Fibroblast of the aortic adventitia (primary cell): ENCODE data around the gene SRXN1. TPM values are rescaled to one million over a fixed set of nuclear protein-coding genes. Genes with fewer than 3 reads are reported as not detected.

Experiments used
- DNase-seq: peaks from one replicate; pipeline ENCODE4 v3.0.0-alpha.2; 2010; ENCODE audit warnings: low read depth
- H3K4me3 ChIP-seq: 2 replicates; pipeline ENCODE4 v1.5.1; 2011; ENCODE audit warnings: low read depth, mild to moderate bottlenecking, control low read depth, low read length, moderate library complexity
- total RNA-seq: library from RNA; depleted of rRNA; stranded (reverse); fragments of >200 nt; gene quantifications from 2 replicates; pipeline ENCODE4 v1.2.3, GENCODE V29; 2012; ENCODE audit warnings: low replicate concordance
- TF ChIP-seq, protein P1 (sequence below): IDR thresholded peaks from 2 replicates; pipeline ENCODE4 v1.5.1; 2011; ENCODE audit warnings: mild to moderate bottlenecking, low read length, control low read depth, inconsistent platforms; ENCODE audit not compliant: insufficient read depth

Gene SRXN1
- total RNA-seq, 1 donor = 67.9 TPM

DNA sequence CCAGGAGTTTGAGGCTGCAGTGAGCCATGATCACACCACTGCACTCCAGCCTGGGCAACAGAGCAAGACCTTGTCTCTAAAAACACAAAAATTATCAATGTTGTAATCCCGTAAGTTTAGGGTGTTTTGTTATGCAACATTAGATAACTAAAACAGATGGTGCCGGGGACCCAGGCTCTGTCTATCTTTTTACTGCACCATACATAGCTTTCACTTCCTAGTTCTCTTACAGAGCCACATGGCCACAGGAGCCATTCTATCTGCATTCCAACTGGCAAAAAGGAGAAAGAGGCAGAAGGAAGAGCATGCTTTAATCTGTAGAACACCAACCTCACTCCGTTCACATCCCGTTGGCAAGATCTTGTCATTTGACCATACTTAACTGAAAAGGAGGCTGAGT is 37.5 kb downstream of the SRXN1 start:
- no peak for DNase-seq
- TF ChIP-seq, protein P1, sequence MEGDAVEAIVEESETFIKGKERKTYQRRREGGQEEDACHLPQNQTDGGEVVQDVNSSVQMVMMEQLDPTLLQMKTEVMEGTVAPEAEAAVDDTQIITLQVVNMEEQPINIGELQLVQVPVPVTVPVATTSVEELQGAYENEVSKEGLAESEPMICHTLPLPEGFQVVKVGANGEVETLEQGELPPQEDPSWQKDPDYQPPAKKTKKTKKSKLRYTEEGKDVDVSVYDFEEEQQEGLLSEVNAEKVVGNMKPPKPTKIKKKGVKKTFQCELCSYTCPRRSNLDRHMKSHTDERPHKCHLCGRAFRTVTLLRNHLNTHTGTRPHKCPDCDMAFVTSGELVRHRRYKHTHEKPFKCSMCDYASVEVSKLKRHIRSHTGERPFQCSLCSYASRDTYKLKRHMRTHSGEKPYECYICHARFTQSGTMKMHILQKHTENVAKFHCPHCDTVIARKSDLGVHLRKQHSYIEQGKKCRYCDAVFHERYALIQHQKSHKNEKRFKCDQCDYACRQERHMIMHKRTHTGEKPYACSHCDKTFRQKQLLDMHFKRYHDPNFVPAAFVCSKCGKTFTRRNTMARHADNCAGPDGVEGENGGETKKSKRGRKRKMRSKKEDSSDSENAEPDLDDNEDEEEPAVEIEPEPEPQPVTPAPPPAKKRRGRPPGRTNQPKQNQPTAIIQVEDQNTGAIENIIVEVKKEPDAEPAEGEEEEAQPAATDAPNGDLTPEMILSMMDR = no peak
- H3K4me3 ChIP-seq = no peak overlapping the region

DNA sequence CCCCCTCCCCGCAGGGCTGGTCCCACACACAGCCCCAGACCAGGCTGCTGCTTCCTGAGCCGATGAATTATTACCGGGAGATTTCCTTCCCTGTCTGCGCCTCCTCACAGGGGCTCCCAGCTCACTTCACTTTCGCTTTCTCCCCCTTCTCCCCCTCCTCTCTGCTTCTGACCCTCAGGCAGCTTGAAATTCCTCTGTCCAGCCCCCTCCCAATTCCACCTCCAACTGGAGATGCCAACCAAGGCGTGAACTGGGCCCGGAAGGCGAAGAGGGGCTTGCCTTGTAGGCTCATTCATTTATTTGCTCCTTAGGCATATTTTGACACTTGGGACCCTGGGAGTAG is 41.2 kb downstream of the SRXN1 start:
- no peak for DNase-seq
- TF ChIP-seq, protein P1 = no peak
- no peak overlapping the region for H3K4me3 ChIP-seq

DNA sequence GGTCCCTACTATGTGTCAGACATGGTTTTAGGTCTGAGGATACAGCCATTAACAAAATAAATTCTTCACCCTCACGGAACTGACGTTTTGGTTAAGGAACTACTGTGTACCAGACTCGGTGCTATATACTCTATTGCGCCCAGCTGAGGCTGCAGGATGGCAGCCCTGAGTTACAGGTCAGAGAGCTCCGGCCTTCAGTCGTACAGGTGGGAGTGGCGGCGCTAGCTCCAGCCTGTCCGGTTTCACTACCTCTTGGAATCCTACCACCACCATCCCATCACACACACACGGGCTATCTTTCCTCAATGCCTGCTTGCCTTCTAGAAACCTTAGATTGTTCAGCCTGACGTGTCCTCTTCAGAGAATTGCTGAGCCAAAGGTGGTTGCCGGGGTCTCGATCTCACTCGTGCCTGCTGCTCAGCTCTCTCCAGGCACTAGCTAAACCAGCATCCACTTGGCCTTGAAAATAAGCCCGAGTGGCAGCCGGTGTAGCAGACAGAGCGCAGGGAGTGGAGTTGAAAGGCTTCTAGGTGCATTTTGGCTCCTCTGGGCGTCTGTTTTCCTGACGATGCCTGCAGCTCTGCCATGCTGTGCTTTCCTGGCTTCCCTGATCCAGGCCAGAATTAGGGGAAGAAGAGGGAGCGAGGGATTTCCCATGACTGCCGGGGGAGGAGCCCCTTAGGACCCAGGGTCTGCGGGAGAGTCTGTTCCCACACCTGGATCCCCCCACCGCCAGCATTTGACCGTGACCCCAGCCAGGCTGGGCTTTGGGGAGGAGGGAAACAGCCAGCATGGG is 41.8 kb downstream of the SRXN1 start:
- DNase-seq = no peak
- TF ChIP-seq, protein P1 = no peak
- H3K4me3 ChIP-seq = no peak overlapping the region

DNA sequence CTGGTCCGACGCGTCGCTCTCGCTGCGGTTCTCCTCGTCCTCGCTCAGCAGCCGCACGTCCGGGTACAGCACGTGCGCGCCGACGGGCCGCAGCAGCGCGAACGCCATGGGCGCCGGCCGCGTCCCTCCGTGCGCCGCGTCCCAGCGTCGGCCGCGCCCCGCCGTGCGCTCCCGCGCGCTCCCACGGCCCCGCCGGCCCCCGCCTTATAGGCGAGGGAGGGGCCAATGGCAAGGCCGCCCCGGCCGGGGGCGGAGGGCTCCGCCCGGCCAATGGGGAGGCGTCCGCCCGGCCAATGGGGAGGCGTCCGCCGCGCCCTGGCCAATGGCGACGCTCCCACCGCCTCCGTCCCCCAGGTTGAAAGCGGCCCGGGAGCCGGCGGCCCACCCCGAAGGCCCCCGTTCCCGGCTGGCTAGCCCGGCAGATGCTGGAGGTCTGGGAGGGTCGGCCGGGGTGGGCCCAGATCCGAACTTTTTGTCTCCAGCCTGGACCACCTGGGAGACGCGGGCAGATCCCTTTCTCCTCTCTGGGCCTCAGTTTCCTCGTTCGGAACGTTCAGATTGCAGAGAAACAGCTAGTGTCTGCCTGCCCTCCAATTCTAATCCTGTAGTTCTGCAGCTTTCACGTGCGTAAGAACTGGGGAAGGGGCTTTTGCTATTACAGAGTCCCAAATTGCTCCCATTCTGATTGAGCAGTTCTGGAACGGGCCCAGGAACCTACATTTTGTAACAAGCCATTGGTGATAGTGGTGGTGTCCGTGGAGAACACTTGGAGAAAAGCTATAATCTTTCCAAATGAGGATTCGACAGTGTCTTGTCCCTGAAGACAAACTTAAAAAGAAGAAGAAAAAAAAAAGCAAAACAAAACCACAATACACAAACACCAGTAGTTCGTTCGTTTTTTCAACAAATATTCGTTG is 42.6 kb downstream of the SRXN1 start, which contains the start of gene TCF15:
Gene TCF15 (minus strand): TSS at position 180 of the 917 bp plus-strand sequence. CDS start 72 bp downstream, at position 108.
- no peak within 1 kb of the TSS for H3K4me3 ChIP-seq
- TF ChIP-seq, protein P1 = no peak
- DNase-seq = no peak

DNA sequence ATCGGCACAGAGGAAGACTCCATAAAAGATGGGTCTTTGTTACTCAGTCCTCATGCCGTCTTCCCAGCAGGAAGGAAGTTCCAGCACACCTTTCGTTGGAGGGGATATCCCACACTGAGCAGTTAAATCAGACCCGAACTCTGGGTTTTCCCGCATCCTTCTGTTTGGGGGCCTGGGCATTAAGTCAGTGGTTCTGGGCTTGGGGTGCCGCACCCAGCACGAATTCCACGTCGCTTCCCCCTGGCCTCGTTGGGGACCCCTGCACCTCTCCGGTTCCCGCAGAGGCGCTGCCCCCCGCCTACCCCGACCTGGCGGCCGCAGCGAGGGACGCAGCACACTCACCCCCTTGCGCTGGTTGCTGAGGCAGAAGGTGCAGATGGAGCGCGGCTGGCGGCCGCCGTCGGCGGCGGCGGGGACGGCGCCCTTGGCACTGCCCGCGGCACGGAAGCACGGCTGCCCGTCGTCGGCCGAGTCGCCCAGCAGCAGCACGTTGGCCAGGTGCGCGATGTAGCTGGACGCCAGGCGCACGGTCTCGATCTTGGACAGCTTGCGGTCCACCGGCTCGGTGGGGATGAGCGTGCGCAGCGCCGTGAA is 43.5 kb downstream of the SRXN1 start:
- DNase-seq = no peak
- TF ChIP-seq, protein P1 = no peak
- no peak overlapping the region for H3K4me3 ChIP-seq

DNA sequence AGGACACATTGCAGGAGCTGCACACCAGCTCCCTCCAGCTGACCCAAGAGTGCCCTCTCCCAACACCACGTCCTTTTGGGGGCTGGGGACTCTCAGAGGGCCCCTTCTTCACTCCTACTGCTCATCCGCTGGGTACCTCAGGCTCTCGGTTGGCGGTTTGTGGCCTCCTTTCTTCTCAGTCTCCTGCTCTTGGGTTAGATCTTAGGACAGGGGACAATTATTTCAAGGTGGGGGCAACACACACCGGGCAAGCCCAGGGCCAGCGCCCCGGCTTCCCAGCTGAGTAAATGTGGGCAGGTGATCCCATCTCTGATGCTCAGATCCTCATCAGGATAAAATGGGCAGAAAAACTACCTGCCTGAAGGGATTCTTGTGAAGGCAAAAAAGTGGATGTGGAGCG is 44.0 kb downstream of the SRXN1 start:
- TF ChIP-seq, protein P1 = no peak
- H3K4me3 ChIP-seq = no peak overlapping the region
- DNase-seq = no peak
